HG02678 (cell line): ENCODE data around the gene HPN.
A peak's percentile ranks its signal among the peaks of the same experiment; 100 is the strongest.
"Not testable (repeated sequence)": the region's sequence is repeated elsewhere in the genome, so short reads cannot be mapped to it uniquely, and the experiment has no call there.

Experiments
- ATAC-seq: cut with Tn5 transposase; IDR thresholded peaks from one replicate; pipeline ENCODE4 v1.9.1; 2021; ENCODE audit warnings: mild to moderate bottlenecking, moderate library complexity; ENCODE audit not compliant: unreplicated experiment

The HPN gene

DNA sequence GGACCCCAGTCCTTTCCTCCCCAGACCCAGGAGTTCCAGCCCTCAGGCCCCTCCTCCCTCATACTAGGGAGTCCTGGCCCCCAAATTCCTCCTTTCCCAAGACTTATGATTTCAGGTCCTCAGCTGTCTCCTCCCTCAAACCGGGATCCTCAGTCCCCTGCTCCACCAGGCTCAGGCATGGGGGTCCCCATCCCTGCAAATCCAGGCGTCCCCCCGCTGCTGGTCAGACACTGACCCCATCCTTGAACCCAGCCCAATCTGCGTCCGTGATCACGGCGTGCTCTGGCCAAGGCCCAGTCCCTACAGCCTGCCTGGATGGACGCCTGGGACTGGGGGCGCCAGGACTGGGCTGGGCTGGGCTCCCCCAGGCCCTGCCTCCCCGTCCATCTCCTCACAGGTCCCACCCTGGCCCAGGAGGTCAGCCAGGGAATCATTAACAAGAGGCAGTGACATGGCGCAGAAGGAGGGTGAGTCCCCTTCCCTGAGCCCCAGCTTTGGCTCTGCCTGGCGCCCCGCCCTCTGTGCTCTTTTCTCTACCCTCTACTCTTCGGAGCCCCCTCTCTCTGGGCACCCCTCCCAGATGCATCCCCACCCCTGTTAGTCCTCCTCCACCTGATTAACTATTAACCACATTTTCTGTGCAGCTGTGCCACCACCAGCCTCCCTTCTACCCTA lies 672 bp downstream of the HPN start:
- no peak for ATAC-seq

DNA sequence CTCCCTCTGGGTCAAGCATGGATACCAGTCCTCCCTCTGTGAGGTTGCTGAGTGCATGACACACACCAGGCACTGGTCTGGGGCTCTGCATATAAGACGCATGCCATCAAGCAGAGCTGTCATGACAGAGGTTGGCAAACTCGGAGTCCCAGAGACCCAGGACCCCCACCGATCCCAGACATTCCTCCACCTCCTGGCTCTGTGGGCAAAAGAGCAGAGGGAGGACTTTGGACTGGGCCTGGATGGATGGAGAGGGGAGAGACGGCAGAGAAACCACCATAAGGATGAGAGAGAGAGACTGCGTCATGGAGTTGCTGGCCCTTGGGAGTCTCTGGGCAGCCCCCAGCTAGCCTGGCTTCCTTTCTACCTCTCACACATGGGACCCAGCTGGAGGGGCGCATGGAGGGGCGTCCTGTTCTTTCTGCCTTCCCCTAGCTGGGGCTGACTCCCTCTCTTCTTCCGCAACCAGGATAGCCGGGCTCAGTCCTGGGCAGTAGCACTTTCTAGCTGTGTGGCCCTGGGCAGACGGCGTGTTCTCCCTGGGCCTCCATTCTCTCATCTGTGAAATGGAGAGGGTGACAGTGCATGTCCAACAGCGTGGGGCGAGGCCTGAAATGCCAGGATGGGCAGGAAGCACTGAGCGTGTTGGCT lies 1.6 kb downstream of the HPN start:
- ATAC-seq: no peak

DNA sequence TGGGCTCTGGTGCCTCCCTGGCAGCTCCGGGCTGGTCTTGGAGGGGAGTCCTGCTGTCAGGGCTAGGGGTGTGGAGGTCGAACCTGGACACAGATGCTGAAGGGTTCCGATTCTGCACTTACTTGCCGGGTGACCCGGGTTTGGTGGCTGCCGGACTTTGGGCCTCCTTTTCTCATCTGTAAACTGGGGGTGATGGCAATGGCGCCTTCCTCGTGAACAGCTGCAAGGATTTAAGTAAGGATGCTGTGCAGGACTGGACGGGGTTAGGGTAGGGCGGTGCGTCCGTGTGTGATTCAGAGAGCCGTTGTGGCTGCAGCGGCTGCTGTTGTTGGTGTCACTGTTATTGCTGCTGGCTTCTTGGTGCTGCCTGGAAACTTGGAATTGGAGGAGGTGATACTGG lies 2.4 kb downstream of the HPN start:
- no peak for ATAC-seq

DNA sequence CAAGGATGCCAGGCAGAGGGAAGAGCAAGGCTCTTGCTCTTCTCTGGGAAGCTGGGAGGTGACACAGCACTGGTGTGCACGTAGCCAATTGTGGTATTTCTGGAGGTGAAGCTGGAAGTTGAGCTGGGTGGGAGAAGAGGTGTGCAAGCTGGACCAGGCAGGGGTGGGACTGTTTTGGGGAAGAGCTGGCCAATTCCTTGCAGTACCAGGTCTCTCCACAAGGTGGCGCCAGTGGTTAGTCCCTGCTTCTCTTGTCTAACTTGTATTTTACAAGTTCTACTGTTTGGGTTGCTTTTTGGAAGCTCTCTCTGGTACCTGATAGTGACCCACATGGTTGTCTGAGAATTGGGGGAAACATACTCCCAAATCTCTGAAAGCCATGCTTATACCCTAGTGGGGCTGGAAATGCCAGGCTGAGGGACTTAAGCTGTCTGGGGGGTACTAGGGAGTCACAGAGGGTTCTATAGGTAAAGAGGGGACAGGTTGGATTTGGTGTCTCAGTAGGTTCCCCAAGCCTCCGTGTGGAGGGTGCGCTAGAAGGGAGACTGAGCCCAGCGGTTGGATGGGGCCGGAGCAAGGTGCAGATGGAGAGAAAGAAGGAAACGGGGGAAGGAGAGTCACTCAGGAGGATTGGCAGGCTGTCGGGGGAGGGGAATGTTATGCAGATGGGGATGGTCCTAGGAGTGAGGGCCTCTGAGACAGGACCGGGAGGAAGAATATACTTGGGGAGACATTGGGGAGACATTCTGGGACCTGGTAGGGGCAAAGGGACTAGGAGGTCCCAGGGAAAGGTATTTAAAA lies 3.0 kb downstream of the HPN start:
- ATAC-seq: no peak

DNA sequence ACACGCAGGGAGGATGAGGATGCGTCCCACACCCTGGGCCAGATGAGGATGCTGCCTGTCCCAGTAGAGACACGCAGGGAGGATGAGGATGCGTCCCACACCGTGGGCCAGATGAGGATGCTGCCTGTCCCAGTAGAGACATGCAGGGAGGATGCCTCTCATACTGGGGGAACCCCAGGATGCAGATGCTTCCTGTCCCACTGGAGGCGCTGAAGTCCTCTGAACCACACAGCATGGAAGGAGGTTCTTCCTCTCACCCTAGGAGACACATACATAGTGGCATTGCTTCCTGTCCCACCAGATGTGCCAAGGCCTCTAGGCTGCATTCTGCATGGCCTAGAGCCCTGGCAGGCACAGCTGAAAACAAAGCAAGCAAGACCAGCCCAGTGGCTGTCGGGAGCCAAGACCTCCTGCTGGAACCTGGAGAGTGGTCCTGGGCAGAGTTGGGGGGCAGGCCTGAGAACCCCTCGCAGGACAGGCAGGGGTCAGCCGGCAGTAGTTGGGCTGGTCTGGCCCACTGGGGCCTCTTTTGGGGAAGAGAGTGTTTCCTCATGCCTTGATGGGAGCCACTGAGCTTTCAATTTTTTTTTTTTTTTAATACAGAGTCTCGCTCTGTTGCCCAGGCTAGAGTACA lies 4.3 kb downstream of the HPN start:
- ATAC-seq: peak; percentile 66

DNA sequence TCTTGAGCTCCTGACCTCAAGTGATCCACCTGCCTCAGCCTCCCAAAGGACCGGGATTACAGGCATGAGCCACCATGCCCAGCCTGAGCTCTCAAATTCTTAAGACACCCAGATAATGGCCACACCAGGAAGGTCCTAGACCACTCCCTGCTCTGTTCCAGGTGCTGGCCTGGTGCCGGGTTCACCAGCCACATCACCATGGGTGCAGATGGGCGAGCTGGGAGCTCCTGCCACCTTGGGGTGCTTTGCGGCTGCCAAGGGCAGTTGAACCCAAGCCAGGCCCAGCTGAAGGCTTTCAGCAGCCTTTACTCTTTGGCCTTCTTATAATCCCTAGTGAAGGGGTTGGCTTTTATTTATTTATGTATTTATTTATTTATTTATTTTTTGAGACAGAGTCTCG lies 4.9 kb downstream of the HPN start:
- no peak for ATAC-seq

DNA sequence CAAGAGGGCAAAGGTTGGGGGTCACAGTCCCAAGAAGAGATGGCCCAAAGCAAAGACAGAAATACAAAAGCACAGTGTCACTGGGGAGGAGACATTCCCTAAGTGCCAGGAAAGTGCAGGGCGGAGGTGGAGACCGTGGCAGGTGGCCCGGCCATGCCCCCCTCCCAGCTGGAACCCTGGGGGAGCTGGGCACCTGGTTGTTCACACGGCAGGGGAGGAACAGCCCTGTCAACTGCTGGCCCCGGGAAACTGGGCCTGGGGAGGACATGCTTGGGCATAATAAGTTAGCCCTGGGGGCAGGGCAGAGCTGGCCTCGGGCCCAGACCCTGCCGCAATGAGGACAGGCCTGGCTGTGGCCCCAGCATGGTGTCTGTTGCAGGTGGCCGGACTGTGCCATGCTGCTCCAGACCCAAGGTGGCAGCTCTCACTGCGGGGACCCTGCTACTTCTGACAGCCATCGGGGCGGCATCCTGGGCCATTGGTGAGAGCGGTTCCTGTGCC lies 7.4 kb downstream of the HPN start:
- no peak for ATAC-seq

DNA sequence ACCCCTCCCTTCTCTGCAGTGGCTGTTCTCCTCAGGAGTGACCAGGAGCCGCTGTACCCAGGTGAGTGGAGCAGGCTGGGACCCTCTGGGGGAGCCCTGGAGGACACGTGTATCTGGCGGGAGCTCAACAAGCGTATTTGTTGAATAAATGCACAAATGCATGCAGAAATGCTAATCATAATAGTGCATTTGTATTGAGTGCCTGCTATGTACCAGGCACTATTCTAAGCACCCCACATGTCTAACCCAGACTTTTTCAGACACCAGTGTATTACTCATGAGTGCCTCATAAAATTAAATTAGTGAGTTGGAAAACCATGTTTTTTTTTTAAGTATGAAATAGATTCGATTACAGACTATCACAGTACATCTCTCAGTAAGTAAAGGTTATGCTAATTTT lies 7.9 kb downstream of the HPN start:
- ATAC-seq: no peak

DNA sequence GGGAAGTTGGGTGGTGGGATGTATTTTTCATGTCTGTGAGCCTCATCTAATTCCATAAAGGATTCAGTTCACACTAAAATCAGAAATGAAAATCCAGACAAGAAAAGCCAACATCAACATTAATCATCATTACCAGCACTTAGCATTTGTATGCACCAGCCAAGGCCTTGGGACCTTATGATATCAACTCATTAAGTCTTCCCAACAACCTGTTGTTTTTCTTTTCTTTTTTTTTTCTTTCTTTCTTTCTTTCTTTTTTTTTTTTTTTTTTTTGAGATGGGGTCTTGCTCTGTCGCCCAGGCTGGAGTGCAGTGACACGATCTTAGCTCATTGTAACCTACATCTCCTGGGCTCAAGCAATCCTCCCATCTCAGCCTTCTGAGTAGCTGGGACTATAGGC lies 9.1 kb downstream of the HPN start:
- ATAC-seq: not testable (repeated sequence)

DNA sequence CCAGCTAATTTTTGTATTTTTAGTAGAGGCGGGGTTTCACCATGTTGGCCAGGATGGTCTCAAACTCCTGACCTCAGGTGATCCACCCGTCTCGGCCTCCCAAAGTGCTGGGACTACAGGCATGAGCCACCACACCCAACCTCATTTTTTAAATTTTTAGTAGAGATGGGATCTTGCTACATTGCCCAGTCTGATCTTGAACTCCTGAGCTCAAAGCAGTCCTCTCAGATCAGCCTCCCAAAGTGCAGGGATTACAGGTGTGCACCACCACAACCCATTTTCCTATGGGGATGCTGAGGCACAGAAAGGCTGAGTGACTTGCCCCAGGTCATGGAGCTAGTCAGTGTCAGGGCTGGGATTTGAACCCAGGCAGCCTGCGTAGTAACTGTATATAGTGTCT lies 9.7 kb downstream of the HPN start:
- ATAC-seq: not testable (repeated sequence)

DNA sequence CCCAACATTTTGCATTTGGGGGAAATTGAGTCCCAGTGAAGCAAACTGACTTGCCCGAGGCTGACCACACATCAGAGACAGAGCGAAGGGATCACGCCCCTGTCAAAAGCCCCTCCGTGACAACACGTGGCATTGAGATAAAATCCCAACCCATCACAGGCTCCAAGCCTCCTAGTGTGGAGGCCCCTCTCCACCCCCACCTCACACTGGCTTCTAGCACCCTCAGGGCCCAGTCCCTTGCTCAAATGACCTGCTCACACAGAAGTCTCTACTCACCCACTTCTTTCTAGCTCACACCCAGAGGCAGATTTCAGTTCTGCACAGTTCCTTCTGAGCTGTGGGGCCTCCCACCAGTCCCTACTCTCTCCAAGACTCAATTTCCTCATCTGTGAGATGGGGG lies 10.3 kb downstream of the HPN start:
- ATAC-seq: no peak

DNA sequence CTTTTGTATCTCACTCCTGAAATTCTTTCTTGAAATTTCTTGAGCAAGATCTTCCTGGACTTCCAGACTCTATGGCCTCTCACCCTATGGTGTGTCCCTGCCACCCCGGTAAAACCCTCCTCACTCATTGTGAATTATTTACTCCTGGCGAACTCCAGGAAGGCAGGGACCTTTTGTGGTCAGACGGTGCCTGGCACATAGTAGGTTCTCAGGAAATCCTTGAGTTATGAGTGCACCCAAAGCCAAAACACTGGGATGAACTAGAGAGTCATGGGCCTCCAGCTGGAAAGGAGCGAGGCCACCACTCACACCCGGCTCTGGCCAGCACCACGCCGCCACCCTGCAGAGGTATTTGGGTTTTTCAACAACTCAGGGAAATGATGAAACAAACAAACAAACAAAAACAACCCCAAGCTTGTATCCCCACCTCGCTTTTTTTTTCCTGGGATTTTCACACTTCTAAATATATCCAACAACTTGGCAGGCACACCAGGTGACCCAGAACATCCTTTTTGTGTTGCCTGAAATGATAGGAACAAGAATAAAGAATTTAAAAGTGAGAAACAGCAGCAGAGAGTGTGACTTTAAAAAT lies 11.2 kb downstream of the HPN start:
- no peak for ATAC-seq

DNA sequence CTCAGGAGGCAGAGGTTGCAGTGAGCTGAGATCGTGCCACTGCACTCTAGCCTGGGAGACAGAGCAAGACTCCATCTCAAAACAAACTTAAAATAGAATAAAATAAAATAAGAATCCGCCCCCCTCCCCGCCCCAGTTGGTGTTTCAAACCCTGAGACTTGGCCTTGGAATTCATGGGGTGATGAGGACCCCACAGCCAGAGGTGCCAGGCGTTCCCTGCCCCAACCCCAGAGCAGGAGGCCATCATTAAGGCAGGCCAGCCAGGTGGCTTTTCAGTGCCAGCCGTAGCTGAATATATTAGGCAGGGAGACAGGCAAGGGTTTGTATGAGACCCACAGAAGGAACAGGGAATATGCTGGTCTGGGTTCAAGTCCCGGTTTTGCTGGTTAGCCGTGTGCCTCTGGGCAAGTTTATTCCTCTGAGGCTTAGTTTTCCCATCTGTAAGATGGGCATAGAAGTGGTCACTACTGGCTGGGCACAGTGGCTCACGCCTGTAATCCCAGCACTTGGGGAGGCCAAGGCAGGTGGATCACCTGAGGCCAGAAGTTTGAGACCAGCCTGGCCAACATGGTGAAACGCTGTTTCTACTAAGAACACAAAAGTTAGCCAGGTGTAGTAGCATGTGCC lies 12.3 kb downstream of the HPN start:
- ATAC-seq: no peak

DNA sequence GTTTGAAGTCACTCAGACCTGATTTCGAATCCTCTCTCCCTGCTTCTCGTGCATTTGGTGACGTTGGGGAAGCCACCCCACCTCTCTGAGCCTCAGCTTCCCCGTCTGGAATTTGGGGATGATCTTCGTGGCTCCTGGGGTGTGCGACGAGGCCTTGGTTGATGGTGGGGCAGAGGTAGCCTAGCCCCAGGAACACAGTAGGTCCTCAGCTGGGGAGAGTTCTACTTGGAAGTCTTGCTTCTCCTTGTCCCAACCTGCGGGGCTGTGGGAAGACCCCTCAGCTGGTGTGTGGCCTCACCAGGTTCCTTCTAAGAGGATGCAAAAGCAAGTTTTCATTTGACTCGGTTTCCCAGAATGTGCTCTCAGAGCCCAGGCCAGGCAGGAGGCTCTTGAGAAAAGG lies 13.1 kb downstream of the HPN start:
- ATAC-seq: no peak

DNA sequence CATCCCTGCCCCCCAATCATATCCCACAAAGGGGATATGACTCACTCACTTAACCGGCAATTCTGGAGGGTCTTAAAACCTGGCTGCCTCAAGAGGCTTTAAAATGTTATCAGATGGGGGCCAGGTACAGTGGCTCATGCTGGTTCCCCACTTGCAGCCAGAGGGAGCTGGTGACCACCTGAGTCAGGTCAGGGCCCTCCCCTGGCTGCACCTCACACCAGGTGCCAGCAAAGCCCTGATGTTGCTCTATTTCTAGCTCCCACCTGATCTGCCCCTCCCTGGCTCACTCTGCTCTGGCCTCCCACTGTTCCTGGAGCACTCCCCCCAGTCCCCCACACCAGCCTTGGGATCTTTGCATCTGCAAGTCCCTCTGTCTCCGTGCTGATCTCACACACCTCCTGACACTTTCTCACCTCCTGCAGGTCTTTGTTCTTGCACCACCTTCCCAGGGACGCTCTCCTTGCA lies 14.2 kb downstream of the HPN start:
- ATAC-seq: no peak

DNA sequence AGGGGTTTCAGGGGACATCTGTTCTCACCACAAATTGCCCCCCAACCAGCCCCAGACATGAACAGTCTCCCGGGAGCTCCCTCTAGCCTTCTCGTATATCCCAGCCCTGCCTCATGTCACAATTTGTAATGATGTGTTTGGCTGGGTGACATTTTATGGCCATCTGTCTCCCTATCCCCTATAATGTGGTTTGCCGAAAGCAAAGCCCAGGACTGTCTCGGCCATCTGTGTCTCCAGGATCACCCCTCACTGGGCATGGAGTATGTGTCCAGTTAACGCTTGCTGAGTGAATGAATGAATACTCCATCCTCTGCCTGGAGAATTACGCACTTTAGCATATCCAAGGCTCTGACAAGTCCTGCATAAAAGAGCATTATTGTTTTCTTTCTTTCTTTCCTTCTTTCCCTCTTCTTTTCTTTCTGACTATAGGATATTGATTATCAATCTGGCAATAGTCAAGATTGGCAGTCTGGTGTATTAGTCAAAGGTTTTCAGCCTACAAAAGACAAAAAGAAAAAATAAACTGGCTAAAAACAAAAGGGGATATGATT lies 15.1 kb downstream of the HPN start:
- no peak for ATAC-seq

DNA sequence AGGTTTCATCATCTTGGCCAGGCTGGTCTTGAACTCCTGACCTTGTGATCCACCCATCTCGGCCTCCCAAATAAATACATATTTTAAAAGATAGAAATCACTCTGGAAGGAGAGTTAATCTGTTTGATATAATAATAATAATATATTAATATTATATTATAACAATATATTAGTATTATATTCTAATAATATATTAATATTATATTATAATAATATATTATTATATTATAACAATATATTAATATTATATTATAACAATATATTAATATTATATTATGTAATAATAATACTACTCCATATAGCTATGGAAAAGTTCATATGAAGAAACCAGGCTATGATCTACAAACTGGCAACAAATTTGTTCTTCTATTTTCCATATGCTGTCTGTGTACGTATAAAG lies 16.8 kb downstream of the HPN start:
- ATAC-seq: no peak

DNA sequence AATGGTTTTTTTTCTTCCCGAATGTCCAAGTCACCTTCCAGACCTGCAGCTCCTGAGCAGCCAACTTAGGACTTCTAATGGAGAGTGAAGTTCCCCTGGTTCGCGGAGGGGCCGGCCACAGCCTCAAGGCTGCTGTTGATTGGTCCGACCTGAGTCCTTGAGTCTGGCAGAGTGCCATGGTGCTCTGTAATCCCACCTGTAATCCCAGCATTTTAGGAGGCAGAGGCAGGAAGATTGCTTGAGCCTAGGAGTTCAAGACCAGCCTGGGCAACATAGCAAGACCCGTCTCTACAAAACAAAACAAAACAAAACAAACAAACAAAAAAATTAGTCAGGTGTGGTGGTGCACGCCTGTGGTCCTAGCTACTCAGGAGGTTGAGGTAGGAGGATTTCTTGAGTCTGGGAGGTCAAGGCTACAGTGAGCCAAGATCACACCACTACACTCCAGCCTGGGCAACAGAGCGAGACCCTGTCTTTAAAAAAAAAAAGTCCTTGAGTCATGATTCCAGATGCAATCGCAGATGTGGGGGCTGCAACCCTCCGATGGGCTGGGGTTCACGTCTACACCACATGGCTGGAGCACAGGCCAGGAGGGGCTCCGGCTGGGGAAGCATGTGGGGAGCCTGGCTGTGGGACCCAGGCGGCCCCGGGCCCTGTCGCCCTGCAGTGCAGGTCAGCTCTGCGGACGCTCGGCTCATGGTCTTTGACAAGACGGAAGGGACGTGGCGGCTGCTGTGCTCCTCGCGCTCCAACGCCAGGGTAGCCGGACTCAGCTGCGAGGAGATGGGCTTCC lies 17.7 kb downstream of the HPN start:
- ATAC-seq: no peak

DNA sequence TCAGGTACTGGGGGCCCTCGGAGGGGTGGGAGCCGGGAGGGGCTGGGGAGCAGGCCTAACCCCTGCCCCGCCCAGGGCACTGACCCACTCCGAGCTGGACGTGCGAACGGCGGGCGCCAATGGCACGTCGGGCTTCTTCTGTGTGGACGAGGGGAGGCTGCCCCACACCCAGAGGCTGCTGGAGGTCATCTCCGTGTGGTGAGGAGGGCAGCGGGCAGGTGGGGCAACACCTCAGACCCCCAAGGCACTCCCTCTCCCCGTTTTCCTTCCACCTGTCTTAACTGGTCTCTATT lies 18.2 kb downstream of the HPN start:
- ATAC-seq: no peak
